T follicular helper cell (primary cell): ENCODE data around the gene PTCD3.

ENCODE experiments used
- DNase-seq: peaks from one replicate; pipeline ENCODE4 v3.0.0-alpha.2; 2020; ENCODE audit warnings: low read depth

The PTCD3 gene

DNA sequence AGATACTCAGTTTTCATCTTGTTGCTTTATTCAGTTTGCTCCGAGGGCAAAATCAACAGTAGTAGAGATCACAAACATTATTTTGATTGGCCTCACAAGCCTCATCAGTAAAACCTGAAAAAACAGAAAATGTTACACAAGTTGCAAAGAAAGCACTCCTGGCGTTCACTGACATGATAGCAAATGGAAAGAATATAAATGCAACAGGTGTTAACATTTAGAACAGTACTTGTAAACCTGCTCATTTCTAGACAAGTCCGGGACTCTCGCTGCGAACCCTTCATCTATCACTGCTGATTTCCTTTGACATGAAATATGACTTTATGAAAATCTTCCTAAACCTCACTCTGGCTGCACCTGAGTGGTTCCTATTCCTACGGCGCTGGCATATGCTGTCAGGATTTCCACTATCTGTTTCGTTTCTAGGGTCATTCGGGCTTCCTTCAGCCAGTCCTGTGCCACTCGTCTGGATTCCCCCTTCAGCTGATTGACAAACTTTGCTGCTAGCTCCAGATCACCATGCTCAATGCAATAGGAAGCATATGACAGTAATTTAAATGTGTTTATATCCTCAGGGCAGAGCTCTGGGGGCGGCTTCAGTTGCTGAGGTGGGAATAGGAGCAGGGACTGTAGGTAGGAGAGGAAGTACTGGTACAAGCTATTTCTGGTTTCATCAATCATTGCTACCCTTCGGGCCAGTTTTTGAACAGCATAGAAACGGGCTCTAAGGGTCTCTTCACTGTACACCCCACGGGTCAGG, 38.1 kb downstream of the PTCD3 start:
- DNase-seq, result no peak

DNA sequence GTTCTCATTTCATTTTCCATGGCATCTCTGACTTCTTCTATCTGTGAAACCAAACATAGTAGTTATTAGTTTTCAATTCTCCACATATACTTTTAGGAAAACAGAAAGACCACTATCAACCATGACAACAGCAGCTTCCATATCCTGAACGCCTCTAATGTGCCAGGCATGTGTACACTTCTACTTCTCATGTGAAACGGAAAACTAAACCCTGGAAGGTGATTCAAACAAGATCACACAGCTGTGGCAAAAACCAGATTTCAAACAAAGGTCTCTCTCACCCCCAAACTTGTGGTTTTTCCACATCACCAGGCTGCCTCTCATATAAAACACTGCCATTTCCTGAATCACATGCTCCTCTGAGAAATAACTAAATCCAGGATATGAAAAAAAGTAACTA, 41.8 kb downstream of the PTCD3 start:
- DNase-seq, result no peak

DNA sequence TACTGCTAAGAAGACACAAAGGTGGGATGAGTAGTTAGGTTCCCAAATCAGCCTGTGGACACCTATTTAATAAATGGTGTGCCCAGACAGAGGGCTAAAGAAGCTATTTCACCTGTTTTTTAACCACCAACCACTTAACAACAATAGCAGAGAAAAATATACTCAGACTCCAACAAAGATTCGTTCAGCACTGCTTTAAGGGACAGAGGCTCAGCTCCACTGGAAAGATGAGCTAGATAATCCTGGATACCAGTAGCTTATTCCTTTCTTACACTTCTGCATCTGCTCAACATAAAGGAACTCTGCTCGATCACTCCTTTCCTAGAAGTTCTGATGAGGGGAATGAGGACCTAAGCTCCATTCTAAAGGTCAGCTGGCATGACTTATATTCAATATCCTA, 44.5 kb downstream of the PTCD3 start:
- DNase-seq, result no peak

DNA sequence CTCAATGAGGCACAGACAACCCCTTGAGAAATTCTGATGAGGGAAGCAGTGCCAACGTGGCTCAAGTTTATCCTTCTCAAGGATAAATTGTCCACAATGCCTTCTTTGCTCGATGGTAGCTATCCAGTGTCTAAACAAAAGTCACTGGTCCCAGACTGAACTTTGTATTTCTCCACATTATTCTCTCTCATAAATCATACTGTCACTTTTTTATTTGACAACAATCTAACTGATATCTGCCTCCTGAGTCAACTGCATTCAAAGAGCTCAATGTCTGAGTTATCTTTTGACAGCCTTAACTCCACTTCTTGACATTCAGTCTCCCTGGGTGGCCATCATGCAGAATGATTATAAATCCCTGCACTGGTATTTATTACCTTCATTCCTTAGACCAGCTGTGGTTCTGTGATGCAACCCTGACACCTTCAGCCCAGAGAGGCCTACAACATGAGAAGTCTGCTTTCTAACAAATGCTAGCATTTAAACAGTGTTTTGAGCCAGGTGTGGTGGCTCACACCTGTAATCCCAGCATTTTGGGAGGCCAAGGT, 51.0 kb downstream of the PTCD3 start:
- DNase-seq, result no peak

DNA sequence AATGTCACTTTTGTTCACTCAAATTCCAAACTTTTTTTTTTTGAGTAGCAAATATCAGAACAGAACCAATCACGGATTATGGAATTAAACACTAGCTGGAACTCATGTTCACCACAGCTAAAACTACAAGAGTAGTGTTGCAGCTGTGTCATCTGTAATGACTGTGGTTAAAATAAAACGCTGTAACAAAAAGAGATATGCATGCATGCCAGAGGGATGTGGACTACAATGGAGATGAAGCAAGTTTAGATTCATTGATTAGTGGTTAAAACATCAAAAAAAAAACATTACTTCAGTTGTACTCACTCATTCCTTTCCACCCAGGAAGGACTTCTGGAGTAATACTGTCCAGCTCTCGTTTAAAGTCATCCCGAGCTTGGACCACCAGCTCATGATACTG, 52.3 kb downstream of the PTCD3 start:
- no peak for DNase-seq

DNA sequence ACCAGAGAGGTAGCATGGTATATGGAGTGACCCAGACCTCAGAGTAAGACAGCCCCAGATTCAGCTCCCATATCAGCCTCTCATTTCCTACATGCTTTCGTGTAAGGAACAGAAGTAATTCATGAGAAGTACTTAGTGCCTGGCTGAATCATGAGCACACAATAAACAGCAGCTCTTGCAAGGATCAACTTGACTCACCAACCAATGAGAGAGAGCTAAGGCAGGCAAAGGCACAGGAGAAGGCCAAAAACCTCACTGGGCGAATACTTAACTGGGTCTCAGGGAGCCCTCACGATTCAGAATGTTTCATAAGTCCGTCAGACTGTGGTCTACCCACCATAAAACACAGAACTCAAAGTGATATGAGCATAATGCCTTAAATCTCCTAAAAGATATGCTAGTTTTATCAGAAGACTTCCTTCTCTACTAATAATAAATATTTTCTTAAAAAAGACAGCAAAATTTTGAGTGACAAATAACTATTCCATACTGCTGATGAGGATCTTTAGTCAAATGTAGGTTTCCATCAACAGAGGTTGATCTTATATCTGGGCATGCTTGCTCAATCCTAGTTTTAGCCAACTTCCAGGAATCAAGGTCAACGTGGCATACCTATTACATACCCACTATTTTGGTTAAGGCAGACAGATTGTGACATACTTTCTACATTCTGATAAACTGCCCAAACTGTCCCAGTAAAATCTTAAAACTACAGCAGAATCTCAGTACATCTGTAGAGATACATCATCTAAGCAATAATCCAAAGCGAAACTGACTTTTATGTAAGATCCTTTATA, 54.3 kb downstream of the PTCD3 start:
- no peak for DNase-seq

DNA sequence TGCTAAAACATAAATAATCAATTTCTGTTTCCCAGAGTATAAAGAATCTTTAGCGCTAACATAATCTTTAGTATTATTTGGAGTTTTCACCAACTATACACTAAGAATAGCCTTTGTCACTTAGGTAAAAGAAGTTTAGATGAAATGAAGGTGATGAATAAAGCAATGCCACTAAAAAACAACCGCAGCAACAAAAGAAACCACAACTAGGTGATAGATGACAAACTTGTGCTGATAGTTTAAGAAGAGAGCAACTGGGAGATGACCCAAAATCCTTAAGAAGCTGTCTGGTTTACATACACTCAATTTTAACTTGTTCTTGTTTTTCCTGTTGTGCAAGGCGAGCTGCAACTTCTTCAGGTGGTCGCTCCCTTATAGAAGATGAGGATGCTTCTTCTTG, 64.4 kb downstream of the PTCD3 start:
- no peak for DNase-seq

DNA sequence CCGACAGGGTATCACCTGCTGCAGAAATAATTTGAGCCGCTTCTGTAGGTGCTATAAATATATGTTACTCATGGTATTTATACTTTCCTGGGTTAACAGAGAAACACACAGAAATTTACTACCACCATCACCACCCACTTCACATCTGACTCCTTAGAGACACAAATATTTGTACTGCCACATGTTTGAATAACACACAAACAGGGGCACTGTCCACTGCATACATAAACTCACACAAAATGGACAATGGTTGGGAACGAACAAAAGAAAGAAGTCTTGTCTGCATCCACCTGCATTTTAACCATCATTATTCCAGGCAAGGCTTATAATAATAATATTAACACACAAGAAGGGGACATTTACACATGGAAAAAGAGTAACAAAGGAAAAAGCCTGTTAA, 65.3 kb downstream of the PTCD3 start:
- DNase-seq, result no peak

DNA sequence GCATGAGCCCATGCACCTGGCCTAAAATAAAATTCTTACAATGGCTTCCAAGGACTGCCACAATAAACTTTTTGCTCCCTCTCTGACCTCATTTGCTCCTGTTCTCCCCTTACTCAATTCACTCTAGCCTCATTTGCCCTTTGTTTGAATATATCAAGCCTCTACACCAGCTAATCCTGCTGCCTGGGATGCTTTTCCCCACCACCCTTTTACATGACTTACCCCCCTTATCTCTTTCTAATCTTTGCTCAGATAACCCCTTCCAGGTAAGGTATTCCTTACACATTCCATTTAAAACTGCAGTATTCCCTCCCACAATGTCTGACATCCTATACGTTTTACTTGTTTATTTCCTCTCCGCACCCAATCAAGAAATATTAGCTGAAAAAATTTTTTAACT, 66.6 kb downstream of the PTCD3 start:
- no peak for DNase-seq

DNA sequence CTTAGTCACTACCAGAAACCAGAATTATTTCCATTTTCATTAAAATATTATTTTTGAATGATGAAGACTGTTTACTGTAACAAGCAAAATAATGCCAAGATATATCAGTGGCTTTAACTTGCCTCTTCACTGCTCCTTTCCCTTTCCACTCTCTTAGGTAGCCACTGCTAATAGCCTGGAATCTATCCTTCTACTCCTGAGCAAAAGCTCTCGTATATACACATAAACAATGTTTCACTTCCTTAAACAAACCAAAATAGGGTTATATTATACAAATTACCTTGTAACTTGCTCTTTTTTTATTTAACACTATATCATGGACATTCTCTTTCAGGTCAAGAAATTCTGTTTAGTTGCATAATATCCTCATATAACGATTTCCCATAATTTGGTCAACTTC, 68.4 kb downstream of the PTCD3 start:
- DNase-seq, result no peak

DNA sequence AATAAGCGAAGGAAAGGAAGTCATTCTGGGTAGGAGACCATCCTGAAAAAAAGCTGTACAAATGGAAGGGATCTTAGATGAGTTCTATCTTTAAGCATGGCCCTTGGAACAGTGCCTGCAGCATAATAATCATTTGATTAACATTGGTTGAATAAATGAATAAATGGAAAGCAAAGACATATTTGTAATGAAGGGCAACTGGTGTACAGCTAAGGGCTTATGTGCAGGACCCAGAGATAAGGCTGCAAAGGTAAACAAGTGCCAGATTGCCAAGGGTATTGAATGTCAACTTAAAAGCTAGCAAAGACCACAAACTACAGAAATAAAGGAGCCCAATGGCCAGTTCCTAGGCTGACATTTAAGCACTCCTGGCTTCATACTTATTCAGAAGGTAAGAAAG, 69.8 kb downstream of the PTCD3 start:
- no peak for DNase-seq

DNA sequence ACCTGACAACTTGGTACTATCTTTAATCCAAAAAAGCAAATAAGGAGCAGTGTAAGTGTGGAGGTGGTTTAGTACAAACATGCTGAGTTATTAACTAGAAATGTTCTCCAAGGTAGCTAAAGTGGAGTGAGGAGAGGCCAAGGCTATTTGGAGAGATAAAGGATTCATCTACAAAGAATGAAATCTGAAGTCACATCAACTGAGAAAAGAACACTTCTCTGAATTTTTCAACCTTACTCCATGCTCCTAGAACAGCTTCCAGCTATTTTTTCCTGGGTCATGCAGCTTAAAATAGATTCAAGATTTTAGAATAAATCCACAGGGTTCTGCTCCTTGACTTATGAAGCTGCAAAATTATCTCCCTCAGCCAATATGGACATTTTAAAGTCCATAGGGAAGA, 70.6 kb downstream of the PTCD3 start:
- DNase-seq, result no peak

DNA sequence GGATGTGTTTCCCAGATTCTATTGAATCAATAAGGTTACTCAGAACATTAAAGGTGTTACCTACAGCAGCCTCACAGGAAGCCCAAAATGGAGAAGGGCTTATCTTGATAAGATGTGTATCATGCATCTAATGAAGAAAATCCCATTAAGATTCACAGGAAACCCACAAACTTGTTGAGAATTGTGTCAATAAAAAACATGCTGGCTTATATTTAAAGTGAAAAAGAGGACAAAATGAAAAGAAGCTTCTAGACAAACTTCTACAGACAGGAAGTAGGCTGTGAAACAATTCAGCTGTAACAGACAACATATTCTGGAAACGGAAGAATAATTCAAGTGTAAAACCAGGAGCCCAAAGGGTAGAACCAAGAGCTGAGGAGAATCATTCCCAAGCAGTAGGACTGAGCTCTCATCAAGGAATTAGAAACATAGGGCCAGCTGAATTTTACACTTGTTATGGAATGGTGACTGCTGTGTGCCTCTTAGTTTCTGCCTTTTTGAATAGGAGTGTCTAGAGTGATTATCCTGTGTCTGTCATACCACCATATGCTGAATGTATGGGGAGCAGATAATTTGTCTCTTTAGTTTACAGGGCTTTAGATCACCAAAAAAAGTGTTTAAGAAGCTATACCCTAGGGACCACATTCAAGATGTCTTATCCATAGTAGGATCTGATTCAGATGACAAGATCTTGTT, 79.6 kb downstream of the PTCD3 start:
- no peak for DNase-seq

DNA sequence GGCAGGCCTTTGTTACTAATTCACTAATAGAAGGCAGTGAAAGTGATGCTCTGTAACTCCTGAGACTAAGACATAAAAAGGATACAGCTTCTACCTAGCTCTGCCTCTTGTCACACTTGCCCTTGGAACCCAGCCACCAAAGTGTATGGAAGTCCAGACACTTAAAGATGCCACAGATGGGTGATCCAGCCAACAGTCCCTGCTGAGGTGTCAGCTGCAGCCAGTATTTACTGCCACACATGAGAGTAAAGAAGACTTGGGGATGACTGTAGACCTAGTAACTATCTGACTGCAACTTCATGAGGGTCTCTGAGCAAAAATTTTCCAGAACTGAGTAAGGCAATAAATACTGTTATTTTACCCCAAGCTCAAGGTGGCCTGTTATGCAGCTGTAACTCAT, 80.4 kb downstream of the PTCD3 start:
- DNase-seq, result no peak

DNA sequence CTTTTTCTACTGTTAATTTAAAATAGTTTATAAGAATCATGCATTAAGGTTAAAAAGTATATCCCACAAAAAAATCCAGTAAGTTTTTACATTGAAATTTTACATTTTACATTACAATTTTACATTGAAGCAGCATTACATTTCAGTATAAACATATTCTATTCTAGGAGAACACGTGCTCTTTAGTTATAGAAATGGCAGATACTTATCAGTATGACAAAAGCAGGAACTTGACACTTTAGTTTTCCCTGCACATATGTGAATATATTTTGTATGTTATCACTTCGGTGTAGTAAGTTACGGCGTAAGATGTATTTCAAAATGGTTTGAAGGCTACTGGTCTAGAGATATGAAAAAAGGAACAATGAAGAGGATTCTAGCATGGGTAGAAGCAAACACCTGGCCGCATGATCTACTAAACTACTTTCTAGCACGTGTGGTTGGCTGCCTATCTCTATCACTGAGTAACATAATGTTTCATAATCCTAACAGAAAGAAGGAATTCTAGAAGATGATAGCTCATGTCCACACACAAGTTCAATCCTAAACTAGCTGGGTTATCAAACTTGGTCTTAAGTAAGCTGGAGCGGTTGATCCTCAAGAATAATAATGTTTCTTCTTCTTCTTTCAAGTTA, 83.9 kb downstream of the PTCD3 start:
- no peak for DNase-seq
